H9 (cell line): ENCODE data around the gene BPIFA3. TPM values are rescaled to one million over a fixed set of nuclear protein-coding genes. Genes with fewer than 3 reads are reported as not detected.

Experiments
- DNase-seq: peaks from one replicate; pipeline ENCODE4 v3.0.0-alpha.2; 2017
- H2AFZ ChIP-seq: one replicate; pipeline ENCODE4 v1.6.1; 2013; ENCODE audit warnings: mild to moderate bottlenecking, low read length, control low read depth, moderate library complexity
- H2AK5ac ChIP-seq: 2 replicates; pipeline ENCODE4 v1.6.1; 2013; ENCODE audit warnings: low read length, control low read depth, mixed read lengths; ENCODE audit not compliant: insufficient read length
- H2BK120ac ChIP-seq: one replicate; pipeline ENCODE4 v1.6.1; 2013; ENCODE audit warnings: low read depth, mild to moderate bottlenecking, low read length, control low read depth, inconsistent platforms; ENCODE audit not compliant: poor library complexity, severe bottlenecking
- H2BK12ac ChIP-seq: 2 replicates; pipeline ENCODE4 v1.6.1; 2013; ENCODE audit warnings: low read length, control low read depth, mixed read lengths, low read depth; ENCODE audit not compliant: insufficient read length
- H2BK15ac ChIP-seq: 2 replicates; pipeline ENCODE4 v1.6.1; 2013; ENCODE audit warnings: low read depth, low read length, control low read depth
- H2BK20ac ChIP-seq: one replicate; pipeline ENCODE4 v1.6.1; 2013; ENCODE audit warnings: low read depth, mild to moderate bottlenecking, low read length, control low read depth, inconsistent platforms; ENCODE audit not compliant: poor library complexity, severe bottlenecking
- H2BK5ac ChIP-seq: 2 replicates; pipeline ENCODE4 v1.6.1; 2013; ENCODE audit warnings: low read length, control low read depth, mixed read lengths; ENCODE audit not compliant: insufficient read length
- H3K14ac ChIP-seq: 2 replicates; pipeline ENCODE4 v1.6.1; 2013; ENCODE audit warnings: low read length, control low read depth; ENCODE audit not compliant: insufficient read depth
- H3K18ac ChIP-seq: 2 replicates; pipeline ENCODE4 v1.6.1; 2013; ENCODE audit warnings: low read depth, mild to moderate bottlenecking, mixed read lengths, low read length, control low read depth; ENCODE audit not compliant: insufficient read length
- H3K23ac ChIP-seq: 2 replicates; pipeline ENCODE4 v1.6.1; 2013; ENCODE audit warnings: low read length, control low read depth, mixed read lengths, low read depth; ENCODE audit not compliant: insufficient read length
- H3K23me2 ChIP-seq: 2 replicates; pipeline ENCODE4 v1.6.1; 2013; ENCODE audit warnings: low read depth, mild to moderate bottlenecking, mixed read lengths, low read length, control low read depth; ENCODE audit not compliant: insufficient read length, poor library complexity, severe bottlenecking
- H3K27ac ChIP-seq: 2 replicates; pipeline ENCODE4 v1.5.1; 2013; ENCODE audit warnings: low read length, control low read depth, mixed read lengths, low read depth; ENCODE audit not compliant: insufficient read length
- H3K27me3 ChIP-seq: 2 replicates; pipeline ENCODE4 v1.6.1; 2013; ENCODE audit warnings: low read length, control low read depth, inconsistent platforms; ENCODE audit not compliant: insufficient read depth
- H3K4ac ChIP-seq: 2 replicates; pipeline ENCODE4 v1.6.1; 2013; ENCODE audit warnings: low read depth, mild to moderate bottlenecking, control low read depth, inconsistent platforms, low read length, moderate library complexity
- H3K4me1 ChIP-seq: 2 replicates; pipeline ENCODE4 v1.6.1; 2013; ENCODE audit warnings: low read length, control low read depth, inconsistent platforms; ENCODE audit not compliant: insufficient read depth
- H3K4me2 ChIP-seq: 2 replicates; pipeline ENCODE4 v1.6.1; 2013; ENCODE audit warnings: low read length, control low read depth, mixed read lengths; ENCODE audit not compliant: insufficient read length, insufficient read depth
- H3K56ac ChIP-seq: 2 replicates; pipeline ENCODE4 v1.6.1; 2013; ENCODE audit warnings: low read depth, mild to moderate bottlenecking, mixed read lengths, low read length, control low read depth; ENCODE audit not compliant: insufficient read length
- H3K79me1 ChIP-seq: 2 replicates; pipeline ENCODE4 v1.6.1; 2013; ENCODE audit warnings: low read depth, mild to moderate bottlenecking, moderate library complexity, low read length, control low read depth, inconsistent platforms; ENCODE audit not compliant: insufficient read depth, poor library complexity, severe bottlenecking
- H3K79me2 ChIP-seq: 2 replicates; pipeline ENCODE4 v1.6.1; 2013; ENCODE audit warnings: low read length, control low read depth, inconsistent platforms; ENCODE audit not compliant: insufficient read depth
- H3K9ac ChIP-seq: 2 replicates; pipeline ENCODE4 v1.6.1; 2013; ENCODE audit warnings: low read length, control low read depth, mixed read lengths; ENCODE audit not compliant: insufficient read length; ENCODE audit errors: extremely low read depth
- H3K9me3 ChIP-seq: one replicate; pipeline ENCODE4 v1.6.1; 2013; ENCODE audit warnings: low read depth, low read length, inconsistent platforms; ENCODE audit not compliant: control insufficient read depth
- H3T11ph ChIP-seq: one replicate; pipeline ENCODE4 v1.6.1; 2013; ENCODE audit warnings: mild to moderate bottlenecking, low read length, control low read depth, inconsistent platforms
- H4K20me1 ChIP-seq: one replicate; pipeline ENCODE4 v1.6.1; 2013; ENCODE audit not compliant: control insufficient read depth, insufficient read length, insufficient read depth
- H4K5ac ChIP-seq: 2 replicates; pipeline ENCODE4 v1.6.1; 2013; ENCODE audit warnings: low read depth, mild to moderate bottlenecking, mixed read lengths, low read length, control low read depth; ENCODE audit not compliant: insufficient read length
- H4K8ac ChIP-seq: replicated peaks from 2 replicates; pipeline ENCODE4 v1.6.1; 2013; ENCODE audit warnings: low read length, control low read depth, mixed read lengths, low read depth; ENCODE audit not compliant: insufficient read length
- H4K91ac ChIP-seq: 2 replicates; pipeline ENCODE4 v1.6.1; 2013; ENCODE audit warnings: low read depth, mild to moderate bottlenecking, moderate library complexity, mixed read lengths, low read length, control low read depth; ENCODE audit not compliant: insufficient read length
- H3K27ac Mint-ChIP-seq, 3 experiments: 2 replicates in 2 of 3; 3 replicates in 1 of 3; pipeline ENCODE4 v1.8.0; 2020 to 2021; ENCODE audit warnings: mixed read lengths in 3 of 3, mild to moderate bottlenecking in 1 of 3, moderate library complexity in 1 of 3
- H3K27me3 Mint-ChIP-seq: 2 replicates; pipeline ENCODE4 v1.8.0; 2021; ENCODE audit warnings: low read depth, mild to moderate bottlenecking, moderate library complexity, mixed read lengths
- H3K36me3 Mint-ChIP-seq, 3 experiments: 2 replicates in 2 of 3; 3 replicates in 1 of 3; pipeline ENCODE4 v1.8.0; 2020 to 2021; ENCODE audit warnings: low read depth in 3 of 3, mixed read lengths in 3 of 3; ENCODE audit not compliant: insufficient read depth in 1 of 3
- H3K4me1 Mint-ChIP-seq, 2 experiments: 2 replicates each; pipeline ENCODE4 v1.8.0; 2020; ENCODE audit warnings: mixed read lengths in 2 of 2
- H3K4me3 Mint-ChIP-seq, 2 experiments: 2 replicates in 1 of 2; 3 replicates in 1 of 2; pipeline ENCODE4 v1.8.0; 2020 to 2021; ENCODE audit warnings: mild to moderate bottlenecking in 2 of 2, mixed read lengths in 2 of 2, moderate library complexity in 1 of 2
- H3K9me3 Mint-ChIP-seq, 2 experiments: 2 replicates in 1 of 2; 3 replicates in 1 of 2; pipeline ENCODE4 v1.8.0; 2020; ENCODE audit warnings: mild to moderate bottlenecking in 2 of 2, mixed read lengths in 2 of 2, moderate library complexity in 1 of 2
- CTCF ChIP-seq: fragments of 200-600 bp; sonication (generic); conservative IDR thresholded peaks from 3 replicates; pipeline ENCODE4 v1.8.0; 2021; ENCODE audit warnings: antibody characterized with exemption, mild to moderate bottlenecking
- WGBS: extraction: QIAGEN DNeasy Blood & Tissue Kit; methylation state at CpG from one replicate; pipeline ENCODE4 v1.1.7; 2013; ENCODE audit warnings: missing lambda C conversion rate, low lambda C conversion rate, mixed read lengths; ENCODE audit not compliant: insufficient read length; ENCODE audit errors: extremely low coverage; 5-methylcytosine and 5-hydroxymethylcytosine counted together
- total RNA-seq: library from RNA; stranded (reverse); gene quantifications from 2 replicates; pipeline ENCODE4 v1.2.1, GENCODE V29; 2021

The BPIFA3 gene
- total RNA-seq, 1 experiment from 2014 or later, result not detected

- no peak overlapping the region for H4K91ac ChIP-seq
- H3K79me1 ChIP-seq, result no peaks in the 10 kb centered on the region
- no peak overlapping the region for H2AK5ac ChIP-seq
- H2AFZ ChIP-seq, result no peak overlapping the region
- no peak overlapping the region for H3K27ac ChIP-seq
- no peak overlapping the region for H3K23ac ChIP-seq
- H2BK5ac ChIP-seq, result no peak overlapping the region
- no peak overlapping the region for H4K8ac ChIP-seq
- H3K14ac ChIP-seq, result no peak overlapping the region
- H3T11ph ChIP-seq, result no peak overlapping the region
- DNase-seq, result no peak
- Mint-ChIP-seq H3K4me3 (no peak overlapping the region), H3K27ac (no peak overlapping the region), H3K27me3 (peaks cover 5% of the 10 kb centered on the region), H3K36me3 (no peaks in the 10 kb centered on the region), H3K4me1 (peaks cover 4% of the 10 kb centered on the region in 2 experiments; a peak in 3 of 4 replicates), H3K9me3 (no peaks in the 10 kb centered on the region; a peak in 1 of 5 replicates)
- no peak overlapping the region for H2BK120ac ChIP-seq
- H4K5ac ChIP-seq, result no peak overlapping the region
- H2BK12ac ChIP-seq, result no peak overlapping the region
- H3K79me2 ChIP-seq, result no peaks in the 10 kb centered on the region
- H3K4me2 ChIP-seq, result no peak overlapping the region
- H4K20me1 ChIP-seq, result no peaks in the 10 kb centered on the region
- H3K23me2 ChIP-seq, result no peaks in the 10 kb centered on the region
- no peak overlapping the region for H3K18ac ChIP-seq
- H3K9me3 ChIP-seq, result no peaks in the 10 kb centered on the region
- no CpG with 5 or more reads among the region's 1 CpG for WGBS
- no peaks in the 10 kb centered on the region for H3K27me3 ChIP-seq
- no peak overlapping the region for H3K9ac ChIP-seq
- no peak overlapping the region for H2BK15ac ChIP-seq
- H3K56ac ChIP-seq, result no peak overlapping the region
- no peak for TF ChIP-seq CTCF
- no peak overlapping the region for H2BK20ac ChIP-seq
- H3K4me1 ChIP-seq, result no peaks in the 10 kb centered on the region
- no peak overlapping the region for H3K4ac ChIP-seq
Measured at GRCh38 chr20:33249456-33249855, 32.3 kb downstream of the BPIFA3 start.
